Body of pancreas (tissue), 4 donors: ENCODE measurements around the gene AVPR1B. TPM values are rescaled to one million over a fixed set of nuclear protein-coding genes. Genes with fewer than 3 reads are reported as not detected.

ENCODE experiments used
- ATAC-seq: fragments of 150-250 bp; one replicate; pipeline ENCODE4 v1.9.1; 2016
- DNase-seq, 4 donors: peaks; one replicate each; pipeline ENCODE4 v3.0.0-alpha.2; 2019
- H3K27ac ChIP-seq, 4 donors: fragments of 200-600 bp; sonication (generic); 1 replicate in 3 of 4; 2 replicates in 1 of 4; pipeline versions ENCODE4 v1.5.1 to v1.6.1; 2016 to 2019; ENCODE audit warnings: mild to moderate bottlenecking in 1 of 4, mixed read lengths in 1 of 4, moderate library complexity in 1 of 4
- H3K27me3 ChIP-seq, 2 donors: fragments of 200-600 bp; sonication (generic); one replicate each; pipeline ENCODE4 v1.6.0; 2016; ENCODE audit warnings: mild to moderate bottlenecking in 1 of 2
- H3K36me3 ChIP-seq, 2 donors: fragments of 200-600 bp; sonication (generic); replicated peaks in 1 of 2; 2 replicates each; pipeline ENCODE4 v1.5.1; 2016; ENCODE audit warnings: low read depth in 2 of 2; ENCODE audit not compliant: insufficient read depth in 1 of 2
- H3K4me1 ChIP-seq: fragments of 200-600 bp; sonication (generic); one replicate; pipeline ENCODE4 v1.6.0; 2016
- H3K4me3 ChIP-seq, 2 donors: fragments of 200-600 bp; sonication (generic); 1 replicate in 1 of 2; 2 replicates in 1 of 2; pipeline ENCODE4 v1.5.1; 2016 to 2019
- H3K9me3 ChIP-seq, 3 donors: fragments of 200-600 bp; sonication (generic); 1 replicate in 2 of 3; 2 replicates in 1 of 3; pipeline ENCODE4 v1.5.1; 2016
- POLR2A ChIP-seq, 3 donors: fragments of 450-650 bp; IDR thresholded peaks; one replicate each; pipeline ENCODE4 v1.6.1; 2016; ENCODE audit warnings: antibody characterized with exemption in 3 of 3, mild to moderate bottlenecking in 2 of 3
- WGBS, 2 donors: methylation state at CpG; one replicate each; pipeline ENCODE4 v1.1.5; 2017; 5-methylcytosine and 5-hydroxymethylcytosine counted together
- intact Hi-C: fragments of 100-400 bp; cut with DNase I; formaldehyde crosslinking; loops from one replicate; pipeline ENCODE4 v1.15.1; 2023
- total RNA-seq, 2 donors: library from RNA; depleted of rRNA; stranded (reverse); fragments of >200 nt; gene quantifications; one replicate each; pipeline ENCODE4 v1.1.0, GENCODE V29; 2016
- TF ChIP-seq, protein P1 (sequence below), 7 experiments: fragments of 450-650 bp in 4 of 7; fragments of 200-600 bp in 3 of 7; sonication (generic) in 3 of 7; IDR thresholded peaks; one replicate each; pipeline ENCODE4 v1.5.1; 2016 to 2019; ENCODE audit warnings: antibody characterized with exemption in 7 of 7

AVPR1B gene
- total RNA-seq, 2 donors from 2014 or later = 0.78 TPM; not detected in 1

DNA sequence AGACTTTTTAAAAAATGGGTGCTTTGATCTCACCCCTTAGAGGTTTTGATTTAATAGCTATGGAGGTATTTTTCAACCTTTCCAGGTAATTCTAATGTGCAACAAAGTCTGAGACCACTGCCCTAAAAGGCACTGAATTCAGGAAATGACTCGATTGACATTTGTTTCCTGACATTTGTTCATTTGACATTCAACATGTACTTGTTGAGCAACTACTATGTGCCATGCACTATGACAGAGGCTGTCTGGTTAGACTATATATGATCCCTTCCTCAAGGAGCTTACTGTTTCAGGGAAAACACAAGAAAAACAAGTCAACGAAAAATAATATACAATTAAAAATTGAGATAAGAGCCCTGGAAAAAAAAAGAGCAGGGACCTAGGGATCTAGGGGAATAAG lies 25.6 kb upstream of the AVPR1B start:
- no peak overlapping the region for H3K4me3 ChIP-seq
- no peak overlapping the region for H3K27ac ChIP-seq
- H3K4me1 ChIP-seq = peaks cover 22% of the 10 kb centered on the region
- H3K9me3 ChIP-seq = no peaks in the 10 kb centered on the region
- no peak for DNase-seq
- no peaks in the 10 kb centered on the region for H3K27me3 ChIP-seq
- TF ChIP-seq POLR2A (IDR thresholded peaks at IDR 0.05) = no peak
- TF ChIP-seq, protein P1, sequence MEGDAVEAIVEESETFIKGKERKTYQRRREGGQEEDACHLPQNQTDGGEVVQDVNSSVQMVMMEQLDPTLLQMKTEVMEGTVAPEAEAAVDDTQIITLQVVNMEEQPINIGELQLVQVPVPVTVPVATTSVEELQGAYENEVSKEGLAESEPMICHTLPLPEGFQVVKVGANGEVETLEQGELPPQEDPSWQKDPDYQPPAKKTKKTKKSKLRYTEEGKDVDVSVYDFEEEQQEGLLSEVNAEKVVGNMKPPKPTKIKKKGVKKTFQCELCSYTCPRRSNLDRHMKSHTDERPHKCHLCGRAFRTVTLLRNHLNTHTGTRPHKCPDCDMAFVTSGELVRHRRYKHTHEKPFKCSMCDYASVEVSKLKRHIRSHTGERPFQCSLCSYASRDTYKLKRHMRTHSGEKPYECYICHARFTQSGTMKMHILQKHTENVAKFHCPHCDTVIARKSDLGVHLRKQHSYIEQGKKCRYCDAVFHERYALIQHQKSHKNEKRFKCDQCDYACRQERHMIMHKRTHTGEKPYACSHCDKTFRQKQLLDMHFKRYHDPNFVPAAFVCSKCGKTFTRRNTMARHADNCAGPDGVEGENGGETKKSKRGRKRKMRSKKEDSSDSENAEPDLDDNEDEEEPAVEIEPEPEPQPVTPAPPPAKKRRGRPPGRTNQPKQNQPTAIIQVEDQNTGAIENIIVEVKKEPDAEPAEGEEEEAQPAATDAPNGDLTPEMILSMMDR (IDR thresholded peaks at IDR 0.05) = no peak
- H3K36me3 ChIP-seq = no peaks in the 10 kb centered on the region
- ATAC-seq = no peak
- intact Hi-C loops = no loop called here
- 53 to 56% methylated on average over 2 of the region's 2 CpGs for WGBS, 2 donors

DNA sequence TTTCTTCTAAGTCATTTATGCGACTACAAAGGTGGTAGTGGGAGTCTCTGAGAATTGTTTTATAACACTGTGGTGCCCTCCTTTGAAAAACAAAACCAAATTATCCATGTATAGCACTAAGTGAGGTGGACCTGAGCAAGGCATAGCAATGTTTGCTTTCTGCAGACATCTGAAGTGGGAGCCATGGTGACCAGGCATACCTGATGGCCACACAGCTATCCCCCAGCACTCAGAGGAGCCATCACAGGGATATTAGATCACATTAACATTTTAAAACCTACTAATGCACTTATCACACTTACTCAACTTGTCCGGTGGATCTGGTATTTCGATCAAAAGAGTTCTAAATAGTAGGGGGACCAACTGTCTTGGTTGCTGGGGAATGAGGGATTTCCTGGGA lies 24.8 kb upstream of the AVPR1B start:
- no peak for ATAC-seq
- TF ChIP-seq, protein P1 (IDR thresholded peaks at IDR 0.05) = no peak
- TF ChIP-seq POLR2A (IDR thresholded peaks at IDR 0.05) = no peak
- 78 to 82% methylated on average over 3 of the region's 3 CpGs for WGBS, 2 donors
- DNase-seq = peak in 1 of 4 donors; percentile 11
- H3K4me1 ChIP-seq = peaks cover 22% of the 10 kb centered on the region
- no peaks in the 10 kb centered on the region for H3K27me3 ChIP-seq
- no peaks in the 10 kb centered on the region for H3K9me3 ChIP-seq
- intact Hi-C loops = no loop called here
- no peaks in the 10 kb centered on the region for H3K36me3 ChIP-seq
- H3K27ac ChIP-seq = no peak overlapping the region
- H3K4me3 ChIP-seq = no peak overlapping the region

DNA sequence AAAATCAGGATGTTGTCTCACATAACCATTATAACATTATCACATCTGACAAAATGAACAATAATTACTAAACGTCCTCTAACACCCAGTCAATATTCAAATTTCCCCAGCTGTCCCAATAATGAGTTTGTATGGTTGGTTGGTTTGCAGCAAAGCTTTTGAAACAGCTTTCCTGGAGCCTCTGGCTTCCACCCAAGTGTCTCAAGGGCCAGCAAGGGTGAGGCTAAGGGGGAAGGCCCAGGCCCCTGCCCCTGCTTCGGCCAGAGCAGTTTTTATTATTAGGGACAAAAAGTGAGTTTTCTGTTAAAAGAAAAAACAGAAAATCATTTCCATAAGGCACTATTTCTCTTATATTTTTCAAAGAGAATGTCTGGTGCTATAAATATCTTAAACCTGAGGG lies 19.1 kb upstream of the AVPR1B start:
- TF ChIP-seq, protein P1 (IDR thresholded peaks at IDR 0.05) = no peak
- no peak for TF ChIP-seq POLR2A (IDR thresholded peaks at IDR 0.05)
- DNase-seq (no peak), ATAC-seq (no peak)
- Histone ChIP-seq H3K27me3 (no peaks in the 10 kb centered on the region), H3K36me3 (no peaks in the 10 kb centered on the region), H3K27ac (no peak overlapping the region), H3K4me3 (no peak overlapping the region), H3K4me1 (no peaks in the 10 kb centered on the region), H3K9me3 (no peaks in the 10 kb centered on the region)
- WGBS, 2 donors = 33 to 34% methylated on average over 2 of the region's 2 CpGs
- intact Hi-C loops = no loop called here

DNA sequence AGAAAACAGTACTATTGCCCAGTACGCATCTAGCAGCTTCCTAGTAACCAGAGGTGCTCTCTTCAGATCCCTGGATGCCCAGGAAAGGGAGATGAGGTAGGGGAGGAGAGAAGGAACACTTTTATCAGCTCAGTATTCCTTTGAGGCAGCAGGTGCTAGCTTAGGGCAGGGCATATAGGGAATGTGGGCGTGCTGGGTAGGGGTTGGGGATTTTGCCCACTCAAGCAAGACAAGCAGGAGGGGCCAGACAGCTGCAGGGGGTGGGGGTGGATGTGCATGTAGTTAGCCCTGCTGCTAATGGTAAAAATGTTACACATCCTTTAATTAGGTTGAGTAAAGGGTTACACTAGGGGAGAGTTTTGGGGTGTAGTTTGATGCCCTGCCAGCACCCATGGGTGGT lies 18.1 kb upstream of the AVPR1B start:
- intact Hi-C loops = no loop called here
- Histone ChIP-seq H3K4me1 (no peaks in the 10 kb centered on the region), H3K4me3 (no peak overlapping the region), H3K36me3 (no peaks in the 10 kb centered on the region), H3K27ac (no peak overlapping the region), H3K9me3 (no peaks in the 10 kb centered on the region), H3K27me3 (no peaks in the 10 kb centered on the region)
- TF ChIP-seq POLR2A (IDR thresholded peaks at IDR 0.05) = no peak
- TF ChIP-seq, protein P1 (IDR thresholded peaks at IDR 0.05) = no peak
- DNase-seq (no peak), ATAC-seq (no peak)
- 88 to 93% methylated on average over 2 of the region's 2 CpGs for WGBS, 2 donors

DNA sequence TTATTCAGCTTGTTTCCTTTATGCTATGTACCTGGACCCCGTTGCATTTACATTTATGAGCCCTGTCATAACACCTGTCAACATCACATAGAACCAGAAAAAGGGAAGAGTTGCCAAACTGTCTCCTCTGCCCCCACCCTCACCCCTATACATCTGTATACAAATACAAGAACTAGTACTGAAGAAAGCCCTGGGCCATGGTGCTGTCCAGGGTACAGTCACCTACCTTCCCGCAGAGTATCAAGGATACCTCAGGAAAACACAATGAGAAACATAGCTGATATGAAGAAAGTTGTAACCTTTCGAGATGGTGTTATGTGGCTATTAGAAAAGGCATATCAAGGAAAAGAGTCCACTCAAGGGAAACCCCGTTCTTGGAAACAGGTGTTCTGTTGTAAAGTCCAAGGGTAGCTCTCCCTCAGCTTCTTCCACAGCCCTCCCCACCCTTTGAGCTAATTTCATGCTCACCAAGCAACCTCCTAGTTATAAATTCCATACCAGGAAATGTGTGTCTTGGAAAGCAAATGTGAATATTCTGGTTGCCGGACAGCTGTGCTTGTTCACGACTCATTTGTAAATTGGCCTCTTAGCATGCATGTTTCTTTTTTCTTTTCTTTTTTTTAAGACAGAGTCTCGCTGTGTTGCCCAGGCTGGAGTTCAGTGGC lies 16.7 kb upstream of the AVPR1B start:
- 60 to 65% methylated on average over 7 of the region's 7 CpGs for WGBS, 2 donors
- intact Hi-C loops = no loop called here
- H3K9me3 ChIP-seq = no peaks in the 10 kb centered on the region
- no peak for DNase-seq
- no peaks in the 10 kb centered on the region for H3K4me1 ChIP-seq
- H3K27ac ChIP-seq = no peak overlapping the region
- H3K36me3 ChIP-seq = no peaks in the 10 kb centered on the region
- no peak for ATAC-seq
- no peaks in the 10 kb centered on the region for H3K27me3 ChIP-seq
- TF ChIP-seq, protein P1 (IDR thresholded peaks at IDR 0.05) = no peak
- TF ChIP-seq POLR2A (IDR thresholded peaks at IDR 0.05) = no peak
- no peak overlapping the region for H3K4me3 ChIP-seq
